Breast epithelium (tissue), 4 donors: ENCODE data around the gene UNC79. TPM values are rescaled to one million over a fixed set of nuclear protein-coding genes. Genes with fewer than 3 reads are reported as not detected.
"Not testable (repeated sequence)": the region's sequence is repeated elsewhere in the genome, so short reads cannot be mapped to it uniquely, and the experiment has no call there.

Source experiments
- DNase-seq, 2 donors: peaks; one replicate each; pipeline ENCODE4 v3.0.0-alpha.2; 2019; ENCODE audit warnings: low spot score in 2 of 2
- H3K27ac ChIP-seq, 2 donors: fragments of 200-600 bp; sonication (generic) in 1 of 2; one replicate each; pipeline ENCODE4 v1.5.1; 2016 to 2019; ENCODE audit warnings: mild to moderate bottlenecking in 1 of 2
- H3K27me3 ChIP-seq, 2 donors: fragments of 200-600 bp; sonication (generic) in 1 of 2; one replicate each; pipeline versions ENCODE4 v1.5.1 to v1.6.0; 2017 to 2019; ENCODE audit warnings: control low read depth in 1 of 2, mild to moderate bottlenecking in 1 of 2
- H3K36me3 ChIP-seq: fragments of 200-600 bp; one replicate; pipeline ENCODE4 v1.5.1; 2019
- H3K4me1 ChIP-seq, 2 donors: fragments of 200-600 bp; sonication (generic); one replicate each; pipeline ENCODE4 v1.5.1; 2016 to 2019; ENCODE audit warnings: control low read depth in 1 of 2
- H3K4me3 ChIP-seq, 3 donors: fragments of 200-600 bp; sonication (generic); 1 replicate in 2 of 3; 2 replicates in 1 of 3; pipeline ENCODE4 v1.5.1; 2016 to 2019; ENCODE audit warnings: mild to moderate bottlenecking in 3 of 3, moderate library complexity in 2 of 3
- H3K9me3 ChIP-seq, 2 donors: fragments of 200-600 bp; sonication (generic) in 1 of 2; one replicate each; pipeline ENCODE4 v1.5.1; 2016 to 2019; ENCODE audit warnings: control low read depth in 1 of 2
- CTCF ChIP-seq, 3 donors: fragments of 450-650 bp; IDR thresholded peaks; one replicate each; pipeline ENCODE4 v1.5.1; 2016 to 2017; ENCODE audit warnings: antibody characterized with exemption in 3 of 3, mild to moderate bottlenecking in 3 of 3, moderate library complexity in 3 of 3
- POLR2A ChIP-seq: fragments of 450-650 bp; IDR thresholded peaks from one replicate; pipeline ENCODE4 v1.6.1; 2016; ENCODE audit warnings: antibody characterized with exemption, mild to moderate bottlenecking, moderate library complexity
- POLR2AphosphoS5 ChIP-seq, 3 donors: sonication (generic); formaldehyde crosslinking; IDR thresholded peaks; one replicate each; pipeline ENCODE4 v1.6.1; 2017; ENCODE audit warnings: antibody characterized with exemption in 3 of 3
- intact Hi-C: fragments of 100-400 bp; cut with DNase I; formaldehyde crosslinking; loops from one replicate; pipeline ENCODE4 v1.15.1; 2023; ENCODE audit warnings: low total_unique reads
- total RNA-seq, 3 donors: library from RNA; depleted of rRNA; stranded (reverse); fragments of >200 nt; gene quantifications; one replicate each; pipeline ENCODE4 v1.1.0, GENCODE V29; 2016

UNC79 gene
- total RNA-seq, 3 donors from 2014 or later, result 0.29 to 0.32 TPM; not detected in 1

- no peak overlapping the region for H3K27ac ChIP-seq
- TF ChIP-seq POLR2A (no peak), CTCF (IDR thresholded peaks at IDR 0.05) (no peak), POLR2AphosphoS5 (IDR thresholded peaks at IDR 0.05) (no peak)
- H3K4me3 ChIP-seq, result no peak overlapping the region
- intact Hi-C loops, result loop anchor here (10.0 kb wide), 1 partner anchor 1819 kb away; no protein-coding TSS in a partner anchor
- DNase-seq, result no peak
- no peaks in the 10 kb centered on the region for H3K36me3 ChIP-seq
- H3K4me1 ChIP-seq, result no peaks in the 10 kb centered on the region
- no peaks in the 10 kb centered on the region for H3K9me3 ChIP-seq
- H3K27me3 ChIP-seq, result no peaks in the 10 kb centered on the region
Observed at GRCh38 chr14:93464271-93464670, 33.5 kb downstream of the UNC79 start.

DNA sequence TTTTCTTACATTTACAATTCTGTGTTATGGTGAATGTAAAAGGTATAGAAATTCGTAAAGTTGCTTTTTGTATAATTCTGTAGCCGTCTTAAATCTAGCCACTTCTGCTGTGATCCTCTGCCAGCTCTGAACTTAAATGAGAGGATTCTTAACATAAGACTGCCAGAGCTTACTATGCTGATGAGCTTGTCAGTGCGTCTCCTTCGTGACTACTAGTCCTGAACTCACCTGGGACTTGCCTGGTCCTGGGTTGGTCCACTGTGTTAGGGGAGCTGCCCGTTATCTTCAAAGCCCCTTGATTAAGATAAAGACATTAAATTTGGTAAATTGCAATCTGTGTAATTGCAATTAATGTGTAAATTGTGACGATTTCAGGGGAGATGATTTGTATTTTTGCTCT, 44.7 kb downstream of the UNC79 start:
- no peaks in the 10 kb centered on the region for H3K36me3 ChIP-seq
- TF ChIP-seq POLR2A (no peak), CTCF (IDR thresholded peaks at IDR 0.05) (no peak), POLR2AphosphoS5 (IDR thresholded peaks at IDR 0.05) (no peak)
- no peak for DNase-seq
- no peaks in the 10 kb centered on the region for H3K9me3 ChIP-seq
- no peaks in the 10 kb centered on the region for H3K4me1 ChIP-seq
- no peak overlapping the region for H3K4me3 ChIP-seq
- intact Hi-C loops, result no loop called here
- no peak overlapping the region for H3K27ac ChIP-seq
- H3K27me3 ChIP-seq, result no peaks in the 10 kb centered on the region

DNA sequence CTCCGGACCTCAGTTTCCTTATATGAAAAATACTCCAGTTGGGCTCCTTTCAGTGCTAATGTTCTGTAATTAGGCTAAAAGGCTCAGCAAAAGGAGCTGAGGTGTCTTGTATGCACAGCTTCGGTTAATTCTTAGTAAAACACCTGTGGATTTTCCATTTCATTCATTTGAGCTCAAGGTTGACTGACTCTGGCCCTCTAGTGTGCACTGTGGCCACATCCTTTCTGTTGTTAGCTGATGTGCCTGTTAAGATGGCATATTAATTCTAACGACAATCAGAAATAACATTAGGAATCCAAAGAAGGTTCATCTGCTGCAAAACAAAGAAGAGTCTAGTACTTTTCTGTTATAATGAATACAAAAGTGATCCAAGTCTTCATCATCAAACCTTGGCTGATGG, 45.6 kb downstream of the UNC79 start:
- no peaks in the 10 kb centered on the region for H3K9me3 ChIP-seq
- H3K36me3 ChIP-seq, result no peaks in the 10 kb centered on the region
- H3K27ac ChIP-seq, result no peak overlapping the region
- H3K4me3 ChIP-seq, result no peak overlapping the region
- H3K4me1 ChIP-seq, result no peaks in the 10 kb centered on the region
- TF ChIP-seq POLR2AphosphoS5 (IDR thresholded peaks at IDR 0.05) (no peak), CTCF (IDR thresholded peaks at IDR 0.05) (no peak), POLR2A (no peak)
- no peak for DNase-seq
- intact Hi-C loops, result no loop called here
- no peaks in the 10 kb centered on the region for H3K27me3 ChIP-seq

GRCh38 chr14:93479074-93479473, 48.3 kb downstream of the UNC79 start:
- H3K4me3 ChIP-seq, H3K4me1 ChIP-seq, DNase-seq, H3K9me3 ChIP-seq, H3K27me3 ChIP-seq, H3K36me3 ChIP-seq, intact Hi-C loops, H3K27ac ChIP-seq: not testable (repeated sequence)

DNA sequence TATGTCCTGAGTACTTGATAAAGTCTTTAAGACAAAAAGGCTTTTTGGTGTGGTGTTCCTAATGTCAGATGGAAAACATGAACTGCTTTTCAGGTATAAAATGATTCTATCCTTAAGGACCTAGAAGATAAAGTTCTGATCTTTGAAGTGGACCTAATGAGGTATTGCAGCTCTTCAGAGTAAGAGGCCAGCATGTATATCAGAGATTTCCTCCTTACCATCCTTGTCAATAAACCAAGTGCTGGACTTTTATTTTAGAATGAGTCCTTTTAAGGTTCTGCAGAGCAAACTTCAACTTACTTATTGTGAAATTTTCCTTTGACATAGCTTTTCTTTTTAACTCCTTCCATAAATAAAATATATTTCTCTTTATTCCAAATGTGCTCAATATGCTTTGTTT, 50.1 kb downstream of the UNC79 start:
- no peaks in the 10 kb centered on the region for H3K4me1 ChIP-seq
- no peak overlapping the region for H3K4me3 ChIP-seq
- no peaks in the 10 kb centered on the region for H3K9me3 ChIP-seq
- intact Hi-C loops, result no loop called here
- TF ChIP-seq POLR2AphosphoS5 (IDR thresholded peaks at IDR 0.05) (no peak), CTCF (IDR thresholded peaks at IDR 0.05) (no peak)
- DNase-seq, result no peak
- no peak overlapping the region for H3K27ac ChIP-seq
- no peaks in the 10 kb centered on the region for H3K36me3 ChIP-seq
- H3K27me3 ChIP-seq, result no peaks in the 10 kb centered on the region

DNA sequence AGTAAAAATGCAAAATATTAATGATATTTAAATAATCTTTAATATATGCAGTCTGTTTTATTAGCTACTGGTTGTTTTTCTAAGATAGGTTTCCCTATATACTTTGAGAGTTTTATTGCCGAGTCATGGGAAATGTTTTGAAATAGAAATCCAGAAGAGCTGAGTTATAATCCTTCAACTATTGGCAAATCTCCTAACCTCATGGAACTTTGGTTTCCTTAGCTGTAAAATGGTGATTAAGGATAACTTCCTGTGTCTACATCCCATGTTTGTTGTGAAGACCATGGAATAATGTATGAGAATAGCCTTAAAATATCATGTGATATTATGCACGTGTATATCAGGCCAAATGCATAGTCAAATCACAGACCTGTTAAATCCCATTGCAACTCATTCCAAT, 51.0 kb downstream of the UNC79 start:
- Histone ChIP-seq H3K9me3 (no peaks in the 10 kb centered on the region), H3K4me1 (no peaks in the 10 kb centered on the region), H3K27ac (no peak overlapping the region), H3K27me3 (no peaks in the 10 kb centered on the region), H3K4me3 (no peak overlapping the region), H3K36me3 (no peaks in the 10 kb centered on the region)
- TF ChIP-seq POLR2A (no peak), POLR2AphosphoS5 (IDR thresholded peaks at IDR 0.05) (no peak), CTCF (IDR thresholded peaks at IDR 0.05) (no peak)
- intact Hi-C loops, result no loop called here
- DNase-seq, result no peak
